Activated T-cell treated with anti-CD3 and anti-CD28 coated beads, Interleukin-2, amount 50 U/mL, for 24 hours (primary cell): ENCODE measurements around the gene OSCAR.
A peak's percentile ranks its signal among the peaks of the same experiment; 100 is the strongest.

Experiments used
- DNase-seq: peaks from one replicate; pipeline ENCODE4 v3.0.0-alpha.2; 2020
- H3K27ac Mint-ChIP-seq: 2 replicates; pipeline ENCODE4 v1.8.0; 2020; ENCODE audit warnings: mild to moderate bottlenecking, mixed read lengths
- H3K27me3 Mint-ChIP-seq: 2 replicates; pipeline ENCODE4 v1.8.0; 2020; ENCODE audit warnings: mixed read lengths
- H3K36me3 Mint-ChIP-seq: 2 replicates; pipeline ENCODE4 v1.8.0; 2020; ENCODE audit warnings: low read depth, mixed read lengths
- H3K4me1 Mint-ChIP-seq: 2 replicates; pipeline ENCODE4 v1.8.0; 2020; ENCODE audit warnings: low read depth, mixed read lengths
- H3K4me3 Mint-ChIP-seq: 2 replicates; pipeline ENCODE4 v1.8.0; 2020; ENCODE audit warnings: mild to moderate bottlenecking, moderate library complexity, mixed read lengths
- H3K9me3 Mint-ChIP-seq: 2 replicates; pipeline ENCODE4 v1.8.0; 2020; ENCODE audit warnings: mixed read lengths

Gene OSCAR

GRCh38 chr19:54133312-54133956, 32.8 kb upstream of the OSCAR start:
- H3K27ac Mint-ChIP-seq: no peak overlapping the region
- H3K27me3 Mint-ChIP-seq: no peaks in the 10 kb centered on the region
- DNase-seq: no peak
- H3K9me3 Mint-ChIP-seq: no peaks in the 10 kb centered on the region
- H3K4me3 Mint-ChIP-seq: no peak overlapping the region
- peaks cover 29% of the 10 kb centered on the region for H3K36me3 Mint-ChIP-seq
- peaks cover 12% of the 10 kb centered on the region for H3K4me1 Mint-ChIP-seq

GRCh38 chr19:54129617-54129996, 29.0 kb upstream of the OSCAR start:
- no peak overlapping the region for H3K27ac Mint-ChIP-seq
- H3K4me3 Mint-ChIP-seq: no peak overlapping the region
- no peak for DNase-seq
- no peaks in the 10 kb centered on the region for H3K4me1 Mint-ChIP-seq
- no peaks in the 10 kb centered on the region for H3K9me3 Mint-ChIP-seq
- H3K36me3 Mint-ChIP-seq: peaks cover 64% of the 10 kb centered on the region
- H3K27me3 Mint-ChIP-seq: no peaks in the 10 kb centered on the region

- Mint-ChIP-seq H3K4me1 (no peaks in the 10 kb centered on the region), H3K27me3 (no peaks in the 10 kb centered on the region)
These were observed 28.4 kb upstream of the OSCAR start for GRCh38 chr19:54128796-54129616.

GRCh38 chr19:54128441-54128725, 27.8 kb upstream of the OSCAR start:
- H3K9me3 Mint-ChIP-seq: no peaks in the 10 kb centered on the region
- H3K27me3 Mint-ChIP-seq: no peaks in the 10 kb centered on the region
- H3K27ac Mint-ChIP-seq: no peak overlapping the region
- no peak overlapping the region for H3K4me3 Mint-ChIP-seq
- H3K36me3 Mint-ChIP-seq: peaks cover 76% of the 10 kb centered on the region
- no peak for DNase-seq
- H3K4me1 Mint-ChIP-seq: no peaks in the 10 kb centered on the region

More at GRCh38 chr19:54128796-54129616, 28.4 kb upstream of the OSCAR start:
- Mint-ChIP-seq H3K27ac (no peak overlapping the region), H3K9me3 (no peaks in the 10 kb centered on the region), H3K4me3 (no peak overlapping the region), H3K36me3 (peaks cover 70% of the 10 kb centered on the region)
- no peak for DNase-seq

GRCh38 chr19:54127688-54128440, 27.3 kb upstream of the OSCAR start:
- no peak overlapping the region for H3K27ac Mint-ChIP-seq
- peaks cover 81% of the 10 kb centered on the region for H3K36me3 Mint-ChIP-seq
- H3K27me3 Mint-ChIP-seq: no peaks in the 10 kb centered on the region
- no peak for DNase-seq
- no peaks in the 10 kb centered on the region for H3K4me1 Mint-ChIP-seq
- H3K4me3 Mint-ChIP-seq: no peak overlapping the region
- no peaks in the 10 kb centered on the region for H3K9me3 Mint-ChIP-seq

GRCh38 chr19:54125713-54126112, 25.1 kb upstream of the OSCAR start:
- no peak overlapping the region for H3K4me3 Mint-ChIP-seq
- no peak overlapping the region for H3K27ac Mint-ChIP-seq
- H3K27me3 Mint-ChIP-seq: no peaks in the 10 kb centered on the region
- no peaks in the 10 kb centered on the region for H3K9me3 Mint-ChIP-seq
- peaks cover 88% of the 10 kb centered on the region for H3K36me3 Mint-ChIP-seq
- H3K4me1 Mint-ChIP-seq: no peaks in the 10 kb centered on the region
- no peak for DNase-seq

- Mint-ChIP-seq H3K27me3 (no peaks in the 10 kb centered on the region), H3K9me3 (no peaks in the 10 kb centered on the region), H3K36me3 (peaks cover 95% of the 10 kb centered on the region), H3K27ac (no peak overlapping the region), H3K4me1 (no peaks in the 10 kb centered on the region), H3K4me3 (no peak overlapping the region)
- DNase-seq: no peak
These were observed 23.8 kb upstream of the OSCAR start for GRCh38 chr19:54124393-54124792.

GRCh38 chr19:54123682-54124081, 23.1 kb upstream of the OSCAR start:
- Mint-ChIP-seq H3K27me3 (no peaks in the 10 kb centered on the region), H3K36me3 (peaks cover 94% of the 10 kb centered on the region), H3K27ac (no peak overlapping the region), H3K4me3 (no peak overlapping the region), H3K9me3 (no peaks in the 10 kb centered on the region), H3K4me1 (no peaks in the 10 kb centered on the region)
- DNase-seq: no peak

GRCh38 chr19:54121259-54121658, 20.7 kb upstream of the OSCAR start:
- H3K9me3 Mint-ChIP-seq: no peaks in the 10 kb centered on the region
- peaks cover 12% of the 10 kb centered on the region for H3K4me1 Mint-ChIP-seq
- H3K36me3 Mint-ChIP-seq: peaks cover 93% of the 10 kb centered on the region
- no peak for DNase-seq
- H3K27me3 Mint-ChIP-seq: no peaks in the 10 kb centered on the region
- H3K4me3 Mint-ChIP-seq: no peak overlapping the region
- H3K27ac Mint-ChIP-seq: no peak overlapping the region

- Mint-ChIP-seq H3K36me3 (peaks cover 85% of the 10 kb centered on the region), H3K9me3 (no peaks in the 10 kb centered on the region), H3K27me3 (no peaks in the 10 kb centered on the region), H3K27ac (peak within 1 kb of the TSS; percentile 99), H3K4me1 (peaks cover 33% of the 10 kb centered on the region), H3K4me3 (peak within 1 kb of the TSS; percentile 91)
- peak; percentile 96 for DNase-seq
These were observed 14.8 kb upstream of the OSCAR start, which contains the start of the genes PRPF31 and TFPT for GRCh38 chr19:54115109-54116063. TSS of gene PRPF31 (plus strand) at chr19:54115754. CDS start at chr19:54118279, 2,525 bp downstream. TSS of gene TFPT (minus strand) at chr19:54115657. CDS start at chr19:54115269, 388 bp downstream.

GRCh38 chr19:54114340-54115108, 13.9 kb upstream of the OSCAR start:
- H3K27ac Mint-ChIP-seq: peak overlapping the region; percentile 99
- peaks cover 85% of the 10 kb centered on the region for H3K36me3 Mint-ChIP-seq
- peaks cover 33% of the 10 kb centered on the region for H3K4me1 Mint-ChIP-seq
- H3K9me3 Mint-ChIP-seq: no peaks in the 10 kb centered on the region
- H3K27me3 Mint-ChIP-seq: no peaks in the 10 kb centered on the region
- peak overlapping the region; percentile 91 for H3K4me3 Mint-ChIP-seq
- peak; percentile 52 for DNase-seq

- Mint-ChIP-seq H3K4me1 (peaks cover 26% of the 10 kb centered on the region), H3K27me3 (no peaks in the 10 kb centered on the region), H3K4me3 (no peak overlapping the region), H3K36me3 (peaks cover 93% of the 10 kb centered on the region), H3K27ac (no peak overlapping the region), H3K9me3 (no peaks in the 10 kb centered on the region)
- DNase-seq: no peak
These were observed 9.0 kb upstream of the OSCAR start for GRCh38 chr19:54109651-54110050.

- no peak overlapping the region for H3K27ac Mint-ChIP-seq
- no peaks in the 10 kb centered on the region for H3K27me3 Mint-ChIP-seq
- peaks cover 22% of the 10 kb centered on the region for H3K4me1 Mint-ChIP-seq
- no peaks in the 10 kb centered on the region for H3K9me3 Mint-ChIP-seq
- no peak overlapping the region for H3K4me3 Mint-ChIP-seq
- H3K36me3 Mint-ChIP-seq: peaks cover 87% of the 10 kb centered on the region
- DNase-seq: no peak
These were observed 7.9 kb upstream of the OSCAR start for GRCh38 chr19:54108496-54108895.
